HL-60 (cell line): ENCODE measurements around the gene TEAD4.

Experiments
- DNase-seq, 2 experiments: peaks; one replicate each; pipeline ENCODE4 v3.0.0-alpha.2; 2010 to 2020; ENCODE audit warnings: low read depth in 1 of 2, low spot score in 1 of 2
- H3K27ac ChIP-seq: fragments of 250-450 bp; sonication (Bioruptor Pico); replicated peaks from 2 replicates; pipeline ENCODE4 v1.5.1; 2020; ENCODE audit warnings: mild to moderate bottlenecking, moderate library complexity
- H3K27me3 ChIP-seq: fragments of 250-450 bp; sonication (Bioruptor Pico); 2 replicates; pipeline ENCODE4 v1.5.1; 2021; ENCODE audit warnings: mild to moderate bottlenecking, moderate library complexity; ENCODE audit not compliant: insufficient read depth, poor library complexity, severe bottlenecking
- H3K4me3 ChIP-seq: replicated peaks from 2 replicates; pipeline ENCODE4 v1.5.1; 2011; ENCODE audit warnings: mild to moderate bottlenecking, control low read depth, low read length; ENCODE audit not compliant: insufficient read depth
- CTCF ChIP-seq: IDR thresholded peaks from one replicate; pipeline ENCODE4 v1.5.1; 2011; ENCODE audit warnings: low read length, control low read depth, inconsistent platforms; ENCODE audit not compliant: insufficient read depth
- GABPA ChIP-seq: IDR thresholded peaks from 2 replicates; pipeline ENCODE4 v1.6.1; 2012; ENCODE audit warnings: low read depth
- POLR2AphosphoS5 ChIP-seq: IDR thresholded peaks from 2 replicates; pipeline ENCODE4 v1.6.1; 2012; ENCODE audit warnings: low read depth
- REST ChIP-seq: IDR thresholded peaks from 2 replicates; pipeline ENCODE4 v1.6.1; 2012; ENCODE audit warnings: low read depth; ENCODE audit not compliant: insufficient replicate concordance
- SPI1 ChIP-seq: IDR thresholded peaks from 2 replicates; pipeline ENCODE4 v1.6.1; 2012; ENCODE audit warnings: low read depth, mild to moderate bottlenecking, borderline replicate concordance

The TEAD4 gene

GRCh38 chr12:2998789-2999264 is 39.6 kb downstream of the TEAD4 start:
- Histone ChIP-seq H3K27ac (no peak overlapping the region), H3K4me3 (no peak overlapping the region), H3K27me3 (no peaks in the 10 kb centered on the region)
- no peak for DNase-seq
- TF ChIP-seq POLR2AphosphoS5 (no peak), SPI1 (no peak), REST (no peak), GABPA (no peak), CTCF (no peak)

- no peak overlapping the region for H3K4me3 ChIP-seq
- DNase-seq: no peak
- TF ChIP-seq CTCF (no peak), POLR2AphosphoS5 (no peak), SPI1 (no peak), REST (no peak), GABPA (no peak)
- no peak overlapping the region for H3K27ac ChIP-seq
- H3K27me3 ChIP-seq: no peaks in the 10 kb centered on the region
Measured at GRCh38 chr12:2999265-2999841, 40.2 kb downstream of the TEAD4 start.

GRCh38 chr12:3000548-3001275 is 41.5 kb downstream of the TEAD4 start:
- no peaks in the 10 kb centered on the region for H3K27me3 ChIP-seq
- H3K4me3 ChIP-seq: no peak overlapping the region
- no peak for TF ChIP-seq CTCF
- TF ChIP-seq GABPA: no peak
- TF ChIP-seq SPI1: no peak
- TF ChIP-seq REST: no peak
- no peak for TF ChIP-seq POLR2AphosphoS5
- no peak for DNase-seq
- no peak overlapping the region for H3K27ac ChIP-seq
